ENCODE results near the gene CAPN2.

- TF ChIP-seq EZH2phosphoT487 (IDR thresholded peaks at IDR 0.05; ENCODE audit: low read length): no peak
- TF ChIP-seq, protein P1, sequence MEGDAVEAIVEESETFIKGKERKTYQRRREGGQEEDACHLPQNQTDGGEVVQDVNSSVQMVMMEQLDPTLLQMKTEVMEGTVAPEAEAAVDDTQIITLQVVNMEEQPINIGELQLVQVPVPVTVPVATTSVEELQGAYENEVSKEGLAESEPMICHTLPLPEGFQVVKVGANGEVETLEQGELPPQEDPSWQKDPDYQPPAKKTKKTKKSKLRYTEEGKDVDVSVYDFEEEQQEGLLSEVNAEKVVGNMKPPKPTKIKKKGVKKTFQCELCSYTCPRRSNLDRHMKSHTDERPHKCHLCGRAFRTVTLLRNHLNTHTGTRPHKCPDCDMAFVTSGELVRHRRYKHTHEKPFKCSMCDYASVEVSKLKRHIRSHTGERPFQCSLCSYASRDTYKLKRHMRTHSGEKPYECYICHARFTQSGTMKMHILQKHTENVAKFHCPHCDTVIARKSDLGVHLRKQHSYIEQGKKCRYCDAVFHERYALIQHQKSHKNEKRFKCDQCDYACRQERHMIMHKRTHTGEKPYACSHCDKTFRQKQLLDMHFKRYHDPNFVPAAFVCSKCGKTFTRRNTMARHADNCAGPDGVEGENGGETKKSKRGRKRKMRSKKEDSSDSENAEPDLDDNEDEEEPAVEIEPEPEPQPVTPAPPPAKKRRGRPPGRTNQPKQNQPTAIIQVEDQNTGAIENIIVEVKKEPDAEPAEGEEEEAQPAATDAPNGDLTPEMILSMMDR (IDR thresholded peaks at IDR 0.05; ENCODE audit: low read length): no peak
These were observed 53.5 kb downstream of the CAPN2 start for GRCh38 chr1:223765719-223766340.
